Frontal cortex (tissue), 4 donors: ENCODE data around the gene TEX19. TPM values are rescaled to one million over a fixed set of nuclear protein-coding genes. Genes with fewer than 3 reads are reported as not detected.
"Not testable (repeated sequence)": the region's sequence is repeated elsewhere in the genome, so short reads cannot be mapped to it uniquely, and the experiment has no call there.

Experiments
- DNase-seq, 2 donors: peaks; one replicate each; pipeline ENCODE4 v3.0.0; 2012; ENCODE audit warnings: low spot score in 2 of 2
- FAIRE-seq: peaks from 2 replicates; lab custom pipeline; 2012; peaks lifted over from hg19 to GRCh38; lab: Jason Lieb, UNC
- total RNA-seq: library from RNA; depleted of rRNA; stranded (reverse); fragments of >200 nt; gene quantifications from one replicate; pipeline ENCODE4 v1.2.3, GENCODE V29; 2014
- donor health status: control.
- donor health status: control.
- donor health status: control.

The TEX19 gene
- total RNA-seq, 1 donor from 2014 or later: not detected

DNA sequence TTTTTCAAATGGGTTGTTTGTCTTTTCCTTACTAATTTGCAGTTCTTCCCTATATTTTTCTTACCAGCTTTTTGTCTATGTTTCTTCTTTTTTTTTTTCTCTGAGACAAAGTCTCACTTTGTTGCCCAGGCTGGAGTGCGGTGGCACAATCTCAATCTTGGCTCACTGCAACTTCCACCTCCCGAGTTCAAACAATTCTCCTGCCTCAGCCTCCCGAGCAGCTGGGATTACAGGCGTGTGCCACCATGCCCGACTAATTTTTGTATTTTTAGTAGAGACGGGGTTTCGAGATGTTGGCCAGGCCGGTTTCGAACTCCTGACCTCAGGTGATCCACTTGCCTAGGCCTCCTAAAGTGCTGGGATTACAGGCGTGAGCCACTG lies 14.0 kb downstream of the TEX19 start:
- not testable (repeated sequence) for DNase-seq, FAIRE-seq

DNA sequence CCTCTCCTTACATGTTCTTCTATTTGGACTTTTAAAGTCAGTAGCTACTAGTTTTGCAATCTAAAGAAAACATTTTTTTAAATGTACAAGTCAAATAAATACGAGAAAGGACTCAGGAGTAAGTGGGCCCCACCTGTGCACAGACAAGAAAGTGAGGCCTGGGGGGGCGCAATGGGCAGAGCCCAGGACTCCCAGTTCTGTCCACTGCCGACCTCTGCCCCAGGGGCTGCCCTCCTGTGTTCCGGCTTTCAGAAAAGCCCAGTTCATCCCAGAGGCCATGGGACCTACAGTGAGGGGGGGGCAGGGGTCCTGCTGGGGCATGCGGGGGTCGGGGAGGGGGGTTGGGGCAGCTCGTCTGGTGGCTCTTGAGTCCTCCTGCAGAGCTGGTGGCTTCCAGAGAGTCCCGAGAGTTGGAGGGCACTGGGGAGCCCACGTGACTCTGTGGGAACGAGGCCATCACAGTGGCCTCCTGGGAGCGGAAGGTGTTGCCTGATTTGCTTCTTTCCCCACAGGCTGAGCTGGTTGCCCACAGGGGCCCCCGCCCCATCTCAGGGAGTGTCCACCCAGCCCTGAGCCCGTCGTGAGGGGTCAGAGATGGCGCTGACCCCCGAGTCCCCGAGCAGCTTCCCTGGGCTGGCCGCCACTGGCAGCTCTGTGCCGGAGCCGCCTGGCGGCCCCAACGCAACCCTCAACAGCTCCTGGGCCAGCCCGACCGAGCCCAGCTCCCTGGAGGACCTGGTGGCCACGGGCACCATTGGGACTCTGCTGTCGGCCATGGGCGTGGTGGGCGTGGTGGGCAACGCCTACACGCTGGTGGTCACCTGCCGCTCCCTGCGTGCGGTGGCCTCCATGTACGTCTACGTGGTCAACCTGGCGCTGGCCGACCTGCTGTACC lies 14.9 kb downstream of the TEX19 start:
- no peak for FAIRE-seq

DNA sequence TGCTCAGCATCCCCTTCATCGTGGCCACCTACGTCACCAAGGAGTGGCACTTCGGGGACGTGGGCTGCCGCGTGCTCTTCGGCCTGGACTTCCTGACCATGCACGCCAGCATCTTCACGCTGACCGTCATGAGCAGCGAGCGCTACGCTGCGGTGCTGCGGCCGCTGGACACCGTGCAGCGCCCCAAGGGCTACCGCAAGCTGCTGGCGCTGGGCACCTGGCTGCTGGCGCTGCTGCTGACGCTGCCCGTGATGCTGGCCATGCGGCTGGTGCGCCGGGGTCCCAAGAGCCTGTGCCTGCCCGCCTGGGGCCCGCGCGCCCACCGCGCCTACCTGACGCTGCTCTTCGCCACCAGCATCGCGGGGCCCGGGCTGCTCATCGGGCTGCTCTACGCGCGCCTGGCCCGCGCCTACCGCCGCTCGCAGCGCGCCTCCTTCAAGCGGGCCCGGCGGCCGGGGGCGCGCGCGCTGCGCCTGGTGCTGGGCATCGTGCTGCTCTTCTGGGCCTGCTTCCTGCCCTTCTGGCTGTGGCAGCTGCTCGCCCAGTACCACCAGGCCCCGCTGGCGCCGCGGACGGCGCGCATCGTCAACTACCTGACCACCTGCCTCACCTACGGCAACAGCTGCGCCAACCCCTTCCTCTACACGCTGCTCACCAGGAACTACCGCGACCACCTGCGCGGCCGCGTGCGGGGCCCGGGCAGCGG lies 15.7 kb downstream of the TEX19 start:
- DNase-seq (no peak), FAIRE-seq (no peak)

More for the DNA sequence above, 14.9 kb downstream of the TEX19 start:
- DNase-seq: no peak

DNA sequence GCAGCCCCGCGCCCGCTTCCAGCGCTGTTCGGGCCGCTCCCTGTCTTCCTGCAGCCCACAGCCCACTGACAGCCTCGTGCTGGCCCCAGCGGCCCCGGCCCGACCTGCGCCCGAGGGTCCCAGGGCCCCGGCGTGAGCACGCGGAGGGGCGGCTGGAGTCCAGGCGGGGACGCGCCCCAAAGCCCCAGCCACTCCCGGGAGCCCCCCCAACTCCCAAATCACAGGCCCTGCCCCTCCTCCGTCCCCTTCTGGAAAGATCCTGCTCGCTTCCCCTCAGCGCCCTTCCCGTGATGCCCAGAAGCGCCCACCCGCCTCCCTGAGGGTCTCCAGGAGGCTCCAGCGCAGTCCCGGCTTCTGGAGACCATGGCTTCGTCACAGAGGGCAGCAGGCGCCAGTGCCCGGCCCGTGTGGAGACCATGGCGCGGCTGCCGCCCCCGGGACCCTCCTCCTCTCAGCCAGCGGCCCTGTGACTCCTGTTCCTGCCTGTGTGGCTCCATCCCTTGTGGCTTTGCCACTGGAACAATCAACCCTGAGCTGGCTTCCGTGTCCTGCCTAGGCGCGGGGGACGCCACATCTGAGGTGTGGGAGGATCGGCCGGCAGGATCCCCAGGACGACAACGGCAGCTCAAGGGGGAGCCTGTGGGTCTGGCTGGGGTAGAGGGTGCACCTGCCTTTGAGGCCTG lies 16.5 kb downstream of the TEX19 start:
- DNase-seq (peak in 1 of 2 donors; percentile 38), FAIRE-seq (no peak)

DNA sequence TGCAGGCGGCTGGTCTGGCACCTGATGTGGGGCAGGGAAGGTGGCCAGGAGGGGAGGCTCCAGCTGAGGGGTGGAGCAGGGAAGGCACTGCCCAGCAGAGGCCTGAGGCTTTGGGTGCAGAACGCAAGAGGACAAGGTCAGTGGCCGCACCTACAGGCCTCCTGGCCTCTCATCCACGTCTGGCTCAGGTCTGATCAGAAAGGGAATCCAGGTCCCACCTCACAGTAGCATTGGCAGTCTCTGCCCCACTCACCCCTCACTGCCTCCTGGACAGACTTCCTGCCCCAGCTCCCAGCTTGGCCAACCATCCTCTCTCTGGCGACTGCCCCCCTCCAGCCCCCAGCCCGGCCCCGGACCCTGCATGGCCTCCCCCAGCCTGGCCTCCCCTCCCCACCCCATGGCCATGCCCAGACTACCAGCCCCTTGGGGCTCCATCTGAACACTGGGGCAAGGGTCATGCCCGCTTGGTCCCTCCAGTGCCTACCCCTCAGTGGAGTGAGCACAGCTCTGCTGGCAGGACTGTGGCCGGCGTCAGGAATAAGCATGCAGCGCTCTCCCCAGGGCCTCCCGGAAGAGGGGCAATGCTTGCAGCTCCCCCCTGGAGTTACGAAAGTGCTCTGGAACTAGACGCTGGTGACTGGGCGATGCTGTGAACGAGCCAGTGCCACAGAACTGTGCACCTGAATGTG lies 17.1 kb downstream of the TEX19 start:
- FAIRE-seq (no peak), DNase-seq (no peak)

DNA sequence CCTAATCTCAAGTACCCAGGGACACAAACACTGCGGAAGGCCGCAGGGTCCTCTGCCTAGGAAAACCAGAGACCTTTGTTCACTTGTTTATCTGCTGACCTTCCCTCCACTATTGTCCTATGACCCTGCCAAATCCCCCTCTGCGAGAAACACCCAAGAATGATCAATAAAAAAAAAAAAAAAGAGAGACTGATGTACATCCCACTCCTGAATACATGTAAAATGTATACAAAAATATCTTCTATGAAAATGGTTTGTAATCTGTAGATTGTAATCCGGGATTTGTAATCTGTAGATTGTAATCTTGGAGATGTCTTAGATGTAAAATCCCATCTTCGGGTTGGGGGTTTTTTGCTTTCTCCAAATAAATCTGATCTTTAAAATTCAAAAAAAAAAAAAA lies 18.2 kb downstream of the TEX19 start:
- not testable (repeated sequence) for DNase-seq, FAIRE-seq

DNA sequence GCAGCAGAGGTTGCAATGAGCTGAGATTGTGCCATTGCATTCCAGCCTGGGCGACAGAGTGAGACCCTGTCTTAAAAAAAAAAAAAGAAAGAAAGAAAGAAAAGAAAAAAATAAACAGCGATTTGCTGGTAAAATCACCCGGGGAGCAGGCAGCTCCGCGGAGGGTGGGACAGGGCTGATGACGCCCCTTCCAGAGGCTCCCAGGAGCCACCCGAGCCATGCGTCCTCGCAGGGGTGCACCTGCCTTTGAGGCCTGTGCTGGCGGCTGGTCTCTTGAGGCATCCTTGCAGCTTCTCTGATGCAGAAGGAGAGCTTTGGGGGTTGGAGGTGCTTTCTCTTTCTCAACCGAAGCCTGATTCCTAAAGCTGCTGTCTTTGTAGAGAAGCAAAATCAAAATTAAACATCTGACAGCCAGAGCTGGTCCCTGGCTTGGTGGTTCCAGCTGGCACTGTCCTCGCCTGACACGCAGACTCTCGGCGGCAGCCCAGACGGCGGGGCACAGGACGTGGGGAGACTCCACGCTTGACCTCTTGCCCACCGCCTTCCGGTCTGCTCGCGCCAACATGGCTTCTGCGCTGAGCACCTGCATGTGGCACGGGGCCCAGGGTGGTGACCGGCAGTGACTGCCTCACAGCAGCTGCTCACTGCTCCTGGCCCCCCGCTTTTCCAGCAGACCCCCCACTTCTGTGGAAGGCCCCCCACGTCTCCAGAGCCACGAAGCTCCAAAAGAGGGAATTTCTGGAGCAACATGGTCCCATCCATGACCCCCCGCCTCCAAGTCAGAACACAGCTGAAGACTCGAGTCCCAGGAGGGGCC lies 19.1 kb downstream of the TEX19 start:
- FAIRE-seq (no peak), DNase-seq (no peak)

DNA sequence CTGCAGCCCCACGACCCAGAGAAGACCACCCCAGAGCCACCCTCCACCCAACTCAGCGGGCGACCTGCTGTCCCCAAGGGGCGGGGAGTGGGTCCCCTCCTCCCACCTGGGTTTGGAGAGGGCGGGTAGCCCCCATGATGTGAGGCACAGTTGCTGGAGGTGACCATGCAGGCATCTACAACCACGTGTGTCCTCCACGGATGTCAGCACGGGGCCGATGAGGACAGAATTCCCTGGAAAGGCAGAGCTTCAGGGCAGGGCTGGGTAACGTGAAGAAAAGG lies 19.6 kb downstream of the TEX19 start:
- peak in 1 of 2 donors; percentile 28 for DNase-seq
- FAIRE-seq: no peak

DNA sequence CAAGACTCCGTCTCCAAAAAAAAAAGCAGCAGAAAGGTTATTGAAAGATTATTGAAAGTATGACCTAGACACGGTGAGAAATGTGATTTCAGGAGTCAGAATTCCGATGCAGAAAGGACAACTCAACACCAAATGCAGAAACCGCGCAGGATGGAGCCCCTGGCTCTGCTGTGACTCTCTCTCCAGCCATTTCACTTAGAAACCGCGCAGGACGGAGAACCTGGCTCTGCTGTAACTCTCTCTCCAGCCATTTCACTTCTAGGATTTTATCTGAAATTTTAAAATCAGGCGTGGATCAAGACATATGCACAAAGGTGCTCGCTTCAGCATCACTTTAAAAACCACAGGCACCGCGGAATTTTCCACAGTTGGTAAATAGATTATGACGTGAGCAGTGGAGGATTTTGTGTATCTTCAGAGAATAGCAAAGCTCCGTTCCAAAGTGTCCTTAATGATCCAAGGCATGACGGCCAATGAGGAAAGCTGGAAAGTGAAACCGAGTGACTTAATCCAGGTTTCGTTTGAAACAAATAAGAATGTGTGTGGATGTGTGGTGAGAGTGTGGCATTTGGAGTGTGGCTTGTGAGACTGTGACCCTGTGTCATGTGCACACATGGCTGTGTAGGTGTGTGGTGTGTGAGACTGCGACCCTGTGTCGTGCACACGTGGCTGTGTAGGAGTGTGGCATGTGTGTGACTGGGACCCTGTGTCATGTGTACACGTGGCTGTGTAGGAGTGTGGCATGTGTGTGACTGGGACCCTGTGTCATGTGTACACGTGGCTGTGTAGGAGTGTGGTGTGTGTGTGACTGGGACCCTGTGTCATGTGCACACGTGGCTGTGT lies 22.0 kb downstream of the TEX19 start:
- FAIRE-seq (no peak), DNase-seq (no peak)

DNA sequence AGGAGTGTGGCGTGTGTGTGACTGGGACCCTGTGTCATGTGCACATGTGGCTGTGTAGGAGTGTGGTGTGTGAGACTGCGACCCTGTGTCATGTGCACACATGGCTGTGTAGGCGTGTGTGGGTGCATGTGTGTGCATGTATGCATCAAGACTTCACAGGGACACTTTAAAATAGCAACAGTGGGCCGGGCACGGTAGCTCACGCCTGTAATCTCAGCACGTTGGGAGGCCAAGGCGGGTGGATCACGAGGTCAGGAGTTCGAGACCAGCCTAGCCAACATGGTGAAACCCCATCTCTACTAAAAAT lies 22.6 kb downstream of the TEX19 start:
- not testable (repeated sequence) for FAIRE-seq, DNase-seq

DNA sequence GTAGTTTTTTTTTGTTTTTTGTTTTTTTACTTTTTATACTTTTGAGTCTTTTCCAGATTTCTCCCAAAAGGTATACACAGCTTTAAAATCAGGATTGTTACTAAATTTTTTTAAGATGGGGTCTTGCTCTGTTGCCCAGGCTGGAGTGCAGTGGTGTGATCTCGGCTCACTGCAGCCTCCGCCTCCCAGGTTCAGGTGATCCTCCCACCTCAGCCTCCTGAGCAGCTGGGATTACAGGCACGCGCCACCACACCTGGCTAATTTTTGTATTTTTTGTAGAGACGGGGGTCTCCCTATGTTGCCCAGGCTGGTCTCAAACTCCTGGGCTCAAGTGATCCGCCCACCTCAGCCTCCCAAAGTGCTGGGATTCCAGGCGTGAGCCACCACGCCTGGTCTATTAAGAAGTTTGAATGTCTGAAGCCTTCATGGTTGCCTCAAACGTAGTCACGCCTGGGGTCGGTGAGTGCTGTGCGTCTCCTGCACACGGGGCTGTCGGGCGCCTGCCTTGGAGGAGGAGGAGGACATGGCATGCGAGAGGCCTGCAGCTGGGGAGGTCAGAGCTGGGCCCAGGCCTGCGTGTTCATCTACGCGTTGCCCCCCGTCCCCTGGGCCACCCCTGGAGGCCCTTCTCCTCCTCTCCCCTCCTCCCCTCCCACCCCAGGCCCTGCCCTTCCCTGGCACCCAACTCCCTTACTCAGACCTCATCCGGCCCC lies 23.3 kb downstream of the TEX19 start:
- DNase-seq, FAIRE-seq: not testable (repeated sequence)

DNA sequence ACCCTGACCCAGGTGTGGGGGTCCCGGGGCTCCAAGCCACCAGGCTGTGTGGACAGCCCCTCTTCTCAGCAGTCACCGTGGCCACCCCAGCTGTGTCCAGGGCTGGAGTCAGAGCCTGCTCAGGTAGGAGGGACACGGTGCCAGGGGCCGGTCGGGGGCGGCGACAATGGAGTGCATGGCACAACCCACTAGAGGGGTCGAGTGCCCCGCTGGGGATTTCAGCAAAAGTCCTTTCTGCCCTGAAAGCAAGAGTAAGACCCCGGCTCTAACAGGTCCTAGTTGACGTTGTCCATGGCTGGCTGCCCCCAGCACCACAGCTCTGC lies 23.8 kb downstream of the TEX19 start:
- no peak for FAIRE-seq
- no peak for DNase-seq

DNA sequence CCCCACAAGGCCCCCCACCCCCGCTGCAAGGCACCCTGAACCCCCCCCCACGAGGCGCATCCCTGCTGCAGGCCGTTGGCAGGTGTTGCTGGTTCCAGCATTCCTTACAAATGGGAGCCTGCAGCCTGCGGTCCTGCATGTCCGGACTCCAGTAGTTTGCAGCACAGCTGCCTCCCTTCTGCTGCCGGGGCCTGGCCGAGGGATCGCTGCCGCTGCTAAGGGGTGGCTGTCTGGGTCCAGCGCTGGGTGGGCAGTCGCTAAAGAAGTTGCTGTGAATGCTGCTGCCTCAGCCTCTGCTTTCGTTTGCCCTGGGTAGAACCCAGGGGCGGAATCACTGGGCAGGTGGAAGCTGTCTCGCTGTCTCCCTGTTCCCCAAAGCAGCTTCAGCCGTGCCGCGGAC lies 24.4 kb downstream of the TEX19 start:
- DNase-seq (no peak), FAIRE-seq (no peak)

DNA sequence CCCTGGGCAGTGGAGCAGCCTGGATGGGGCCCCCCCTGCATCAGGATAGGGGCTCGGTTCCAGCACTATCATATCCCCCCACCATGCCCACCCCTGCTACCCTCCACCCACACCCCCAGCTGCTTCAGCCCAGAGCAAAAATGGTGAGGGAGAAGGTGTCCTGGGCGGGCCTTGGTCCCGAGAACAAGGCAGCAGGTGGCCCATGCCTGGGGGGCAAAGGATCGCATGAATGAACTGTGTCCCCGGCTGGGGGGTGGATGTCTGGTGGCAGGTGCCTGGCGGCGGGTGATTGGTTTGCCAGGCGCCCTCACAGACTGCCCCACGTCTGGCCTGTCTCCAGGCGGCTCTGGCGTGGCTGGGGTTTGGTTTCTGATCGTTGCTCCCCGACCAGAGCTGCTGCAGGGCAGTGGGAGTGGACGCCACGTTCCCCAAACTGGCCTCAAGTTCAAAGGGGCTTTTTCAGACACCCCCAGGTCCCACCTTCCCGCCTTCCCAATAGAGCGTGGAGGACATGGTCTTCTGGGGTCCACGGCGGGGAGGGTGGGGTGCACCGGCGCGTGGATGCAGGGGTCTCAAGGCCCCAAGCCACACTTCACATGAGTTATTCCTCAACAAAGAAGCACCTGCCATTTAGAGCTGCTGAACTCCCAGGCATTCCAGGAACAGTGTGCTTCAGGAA lies 25.1 kb downstream of the TEX19 start:
- FAIRE-seq: no peak
- no peak for DNase-seq

DNA sequence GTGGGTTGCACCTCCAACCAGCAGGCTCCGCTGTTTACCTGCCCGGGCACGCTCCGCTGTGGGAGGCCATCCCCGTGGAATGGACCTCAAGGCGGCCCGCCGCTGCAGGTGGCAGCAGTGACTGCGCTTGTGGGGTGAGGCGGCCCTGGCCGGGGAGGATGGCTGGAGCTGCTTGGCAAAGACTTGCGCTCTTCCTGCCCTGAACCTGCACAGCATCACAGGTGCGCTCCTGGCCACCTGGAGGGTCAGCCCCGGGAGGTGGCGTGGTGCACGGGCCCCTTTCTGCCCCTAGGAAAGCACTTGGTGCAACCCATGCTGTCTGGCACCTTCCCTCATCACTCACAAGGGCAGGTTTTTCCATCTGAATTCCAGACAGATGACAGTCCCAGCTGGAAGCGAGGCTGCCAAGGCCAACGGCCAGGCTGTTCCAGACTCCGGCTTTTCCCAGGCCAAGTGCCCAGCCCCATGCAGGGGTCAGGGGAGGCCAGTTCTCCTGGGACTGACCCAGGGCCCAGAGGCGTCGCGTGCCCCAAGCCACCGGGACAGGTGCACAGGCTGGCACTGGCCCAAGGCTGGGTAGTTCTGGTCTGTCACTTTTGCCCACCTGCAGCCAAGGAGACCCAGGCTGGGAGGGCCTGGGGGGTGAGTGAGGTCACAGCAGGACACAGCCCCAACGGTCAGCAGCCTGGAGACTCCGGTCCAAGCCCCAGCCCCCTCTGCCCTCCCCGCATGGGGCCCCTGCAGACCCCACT lies 25.9 kb downstream of the TEX19 start:
- DNase-seq: peak in 1 of 2 donors; percentile 52
- no peak for FAIRE-seq

DNA sequence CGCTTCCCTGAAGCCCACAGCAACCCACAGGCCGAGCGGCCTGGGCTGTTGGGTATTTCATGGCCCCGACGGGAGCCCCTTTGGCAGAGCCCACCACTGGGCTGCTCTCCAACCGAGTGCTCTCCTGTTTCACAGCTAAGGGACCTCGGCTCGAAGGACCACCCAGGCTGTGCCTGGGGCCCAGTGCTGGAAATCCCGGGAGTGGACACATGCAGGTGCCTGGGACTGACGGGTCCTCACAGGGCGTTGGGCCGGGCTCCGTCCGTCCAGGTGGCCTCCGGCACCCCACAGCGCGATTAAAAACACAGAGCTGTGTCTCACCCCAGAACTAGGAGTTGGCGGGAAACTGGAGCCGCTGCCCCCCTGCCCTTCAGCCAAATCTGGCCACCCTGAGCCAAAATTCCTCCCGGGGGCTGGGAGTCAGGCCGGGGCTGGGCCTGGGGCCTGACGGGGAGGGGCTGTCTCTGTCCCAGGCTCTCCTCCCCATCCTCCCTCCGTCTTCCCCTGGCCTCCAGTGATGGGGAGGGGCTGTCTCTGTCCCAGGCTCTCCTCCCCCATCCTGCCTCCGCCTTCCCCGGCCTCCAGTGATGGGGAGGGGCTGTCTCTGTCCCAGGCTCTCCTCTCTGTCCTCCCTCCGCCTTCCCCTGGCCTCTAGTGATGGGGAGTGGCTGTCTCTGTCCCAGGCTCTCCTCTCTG lies 26.7 kb downstream of the TEX19 start:
- DNase-seq: no peak
- FAIRE-seq: no peak
